Left ventricle myocardium inferior (tissue), 1 donor: ENCODE measurements around the gene KIF19. TPM values are rescaled to one million over a fixed set of nuclear protein-coding genes. Genes with fewer than 3 reads are reported as not detected.

ENCODE experiments used
- DNase-seq: peaks from one replicate; pipeline ENCODE4 v3.0.0-alpha.2; 2020
- H3K27ac ChIP-seq: fragments of 200-600 bp; replicated peaks from 2 replicates; pipeline ENCODE4 v1.8.0; 2021
- H3K27me3 ChIP-seq: fragments of 200-600 bp; 2 replicates; pipeline ENCODE4 v1.8.0; 2021; ENCODE audit warnings: low read depth
- H3K36me3 ChIP-seq: fragments of 200-600 bp; 2 replicates; pipeline ENCODE4 v1.8.0; 2021
- H3K4me1 ChIP-seq: fragments of 200-600 bp; 2 replicates; pipeline ENCODE4 v1.8.0; 2021
- H3K4me3 ChIP-seq: fragments of 200-600 bp; 2 replicates; pipeline ENCODE4 v1.8.0; 2021; ENCODE audit warnings: mild to moderate bottlenecking, moderate library complexity
- H3K9me3 ChIP-seq: fragments of 200-600 bp; replicated peaks from 2 replicates; pipeline ENCODE4 v1.8.0; 2021
- intact Hi-C: fragments of 100-400 bp; cut with micrococcal nuclease; formaldehyde crosslinking; loops from one replicate; pipeline ENCODE4 v1.11.0; 2022
- total RNA-seq: library from RNA; stranded (reverse); fragmentation: NEBNext Ultra II Directional; extraction: Animal tissue kit (Norgen Biotek cat#: 25700); gene quantifications from one replicate; pipeline ENCODE4 v1.2.1, GENCODE V29; 2021
- TF ChIP-seq, protein P1 (sequence below): fragments of 200-600 bp; IDR thresholded peaks from 2 replicates; pipeline ENCODE4 v1.8.0; 2021; ENCODE audit warnings: antibody characterized with exemption, mild to moderate bottlenecking, borderline replicate concordance
- donor health status: DM: no; HTN: yes; CAD: no; lungs with severe emphysema.

Gene KIF19
- total RNA-seq, 1 donor from 2014 or later, result 0.08 TPM

DNA sequence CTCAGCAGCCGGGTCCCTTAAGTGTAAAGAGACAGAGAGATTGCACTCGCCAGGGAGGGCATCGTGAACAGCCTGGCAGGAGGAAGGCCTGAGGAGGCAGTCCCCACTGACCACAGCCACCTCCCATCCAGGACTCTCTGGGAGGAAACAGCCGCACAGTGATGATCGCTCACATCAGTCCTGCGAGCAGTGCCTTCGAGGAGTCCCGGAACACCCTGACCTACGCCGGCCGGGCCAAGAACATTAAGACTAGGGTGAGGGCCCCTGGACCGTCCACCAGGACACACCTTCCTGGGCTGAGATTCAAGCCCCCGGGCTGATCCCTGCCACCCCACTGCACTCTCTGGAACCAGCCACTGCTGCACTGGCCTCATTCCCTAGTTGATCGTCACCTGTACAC is 21.6 kb downstream of the KIF19 start:
- H3K27me3 ChIP-seq, result peaks cover 68% of the 10 kb centered on the region
- intact Hi-C loops, result no loop called here
- H3K27ac ChIP-seq, result no peak overlapping the region
- no peak overlapping the region for H3K4me3 ChIP-seq
- peaks cover 6% of the 10 kb centered on the region for H3K4me1 ChIP-seq
- H3K9me3 ChIP-seq, result no peaks in the 10 kb centered on the region
- DNase-seq, result no peak
- H3K36me3 ChIP-seq, result no peaks in the 10 kb centered on the region
- TF ChIP-seq, protein P1, sequence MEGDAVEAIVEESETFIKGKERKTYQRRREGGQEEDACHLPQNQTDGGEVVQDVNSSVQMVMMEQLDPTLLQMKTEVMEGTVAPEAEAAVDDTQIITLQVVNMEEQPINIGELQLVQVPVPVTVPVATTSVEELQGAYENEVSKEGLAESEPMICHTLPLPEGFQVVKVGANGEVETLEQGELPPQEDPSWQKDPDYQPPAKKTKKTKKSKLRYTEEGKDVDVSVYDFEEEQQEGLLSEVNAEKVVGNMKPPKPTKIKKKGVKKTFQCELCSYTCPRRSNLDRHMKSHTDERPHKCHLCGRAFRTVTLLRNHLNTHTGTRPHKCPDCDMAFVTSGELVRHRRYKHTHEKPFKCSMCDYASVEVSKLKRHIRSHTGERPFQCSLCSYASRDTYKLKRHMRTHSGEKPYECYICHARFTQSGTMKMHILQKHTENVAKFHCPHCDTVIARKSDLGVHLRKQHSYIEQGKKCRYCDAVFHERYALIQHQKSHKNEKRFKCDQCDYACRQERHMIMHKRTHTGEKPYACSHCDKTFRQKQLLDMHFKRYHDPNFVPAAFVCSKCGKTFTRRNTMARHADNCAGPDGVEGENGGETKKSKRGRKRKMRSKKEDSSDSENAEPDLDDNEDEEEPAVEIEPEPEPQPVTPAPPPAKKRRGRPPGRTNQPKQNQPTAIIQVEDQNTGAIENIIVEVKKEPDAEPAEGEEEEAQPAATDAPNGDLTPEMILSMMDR, result no peak

- H3K36me3 ChIP-seq, result no peaks in the 10 kb centered on the region
- no peak overlapping the region for H3K27ac ChIP-seq
- peaks cover 6% of the 10 kb centered on the region for H3K4me1 ChIP-seq
- H3K4me3 ChIP-seq, result no peak overlapping the region
- H3K9me3 ChIP-seq, result no peaks in the 10 kb centered on the region
- TF ChIP-seq, protein P1, result no peak
- intact Hi-C loops, result no loop called here
- peaks cover 69% of the 10 kb centered on the region for H3K27me3 ChIP-seq
- DNase-seq, result no peak
Measured at GRCh38 chr17:74349120-74349519, 23.1 kb downstream of the KIF19 start.

DNA sequence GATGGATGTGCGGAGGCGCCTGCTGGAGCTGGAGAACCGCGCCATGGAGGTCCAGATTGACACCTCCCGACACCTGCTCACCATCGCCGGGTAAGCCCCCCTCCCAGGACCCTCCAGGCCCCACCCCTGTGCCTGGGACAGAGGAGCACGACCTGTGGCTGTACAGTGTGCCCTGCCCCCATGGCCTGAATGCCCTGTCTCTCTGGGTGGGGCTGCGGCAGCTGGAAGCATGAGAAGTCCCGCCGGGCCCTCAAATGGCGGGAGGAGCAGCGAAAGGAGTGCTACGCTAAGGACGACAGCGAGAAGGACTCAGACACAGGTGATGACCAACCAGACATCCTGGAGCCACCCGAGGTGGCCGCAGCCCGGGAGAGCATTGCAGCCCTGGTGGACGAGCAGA is 24.5 kb downstream of the KIF19 start:
- Histone ChIP-seq H3K36me3 (no peaks in the 10 kb centered on the region), H3K9me3 (no peaks in the 10 kb centered on the region), H3K27ac (no peak overlapping the region), H3K4me1 (peaks cover 6% of the 10 kb centered on the region), H3K4me3 (no peak overlapping the region), H3K27me3 (peaks cover 76% of the 10 kb centered on the region)
- TF ChIP-seq, protein P1, result no peak
- intact Hi-C loops, result loop anchor here (10.0 kb wide), 1 partner anchor 46 kb away; no protein-coding TSS in a partner anchor
- DNase-seq, result no peak

GRCh38 chr17:74351552-74352210 is 25.7 kb downstream of the KIF19 start:
- no peak for DNase-seq
- Histone ChIP-seq H3K9me3 (no peaks in the 10 kb centered on the region), H3K4me3 (no peak overlapping the region), H3K4me1 (peaks cover 8% of the 10 kb centered on the region), H3K36me3 (no peaks in the 10 kb centered on the region), H3K27me3 (peaks cover 88% of the 10 kb centered on the region), H3K27ac (no peak overlapping the region)
- intact Hi-C loops, result loop anchor here (10.0 kb wide), 1 partner anchor 47 kb away; no protein-coding TSS in a partner anchor
- TF ChIP-seq, protein P1, result no peak

- H3K27ac ChIP-seq, result no peak overlapping the region
- TF ChIP-seq, protein P1, result no peak
- H3K9me3 ChIP-seq, result no peaks in the 10 kb centered on the region
- peaks cover 18% of the 10 kb centered on the region for H3K4me1 ChIP-seq
- no peak overlapping the region for H3K4me3 ChIP-seq
- intact Hi-C loops, result loop anchor here (10.0 kb wide), 1 partner anchor 49 kb away; no protein-coding TSS in a partner anchor
- no peaks in the 10 kb centered on the region for H3K36me3 ChIP-seq
- peaks cover 95% of the 10 kb centered on the region for H3K27me3 ChIP-seq
- DNase-seq, result no peak
Measured at GRCh38 chr17:74353446-74354060, 27.5 kb downstream of the KIF19 start.
